K562 (cell line): ENCODE data around the gene NCAPD2. TPM values are rescaled to one million over a fixed set of nuclear protein-coding genes. Genes with fewer than 3 reads are reported as not detected.
A peak's percentile ranks its signal among the peaks of the same experiment; 100 is the strongest.

Experiments used
- CEBPG ChIP-seq, 3 experiments: fragments of 200-800 bp in 1 of 3; sonication (Bioruptor generic) in 1 of 3; sonication (generic) in 1 of 3; formaldehyde crosslinking in 1 of 3; IDR thresholded peaks in 2 of 3; conservative IDR thresholded peaks in 1 of 3; 2 replicates each; pipeline versions ENCODE4 v1.6.1 to v1.8.0; 2016 to 2022; ENCODE audit warnings: missing compliant biosample characterization in 2 of 3, missing genetic modification characterization in 2 of 3, mild to moderate bottlenecking in 1 of 3, missing genetic modification reagents in 1 of 3
- CHD2 ChIP-seq: IDR thresholded peaks from 2 replicates; pipeline ENCODE4 v1.6.1; 2011; ENCODE audit warnings: low read depth, low read length
- FIP1L1 ChIP-seq: fragments of 200-400 bp; formaldehyde crosslinking; IDR thresholded peaks from 2 replicates; pipeline ENCODE4 v1.6.1; 2018; ENCODE audit warnings: mild to moderate bottlenecking, low read depth, low read length; ENCODE audit not compliant: poor library complexity, severe bottlenecking
- MNT ChIP-seq, 2 experiments: fragments of 450-650 bp; conservative IDR thresholded peaks; 2 replicates each; pipeline ENCODE4 v1.6.1; 2017; ENCODE audit warnings: mild to moderate bottlenecking in 2 of 2, moderate library complexity in 2 of 2
- MTA3 ChIP-seq: fragments of 450-650 bp; formaldehyde crosslinking; IDR thresholded peaks from 2 replicates; pipeline ENCODE4 v1.6.1; 2017; ENCODE audit warnings: mild to moderate bottlenecking, borderline replicate concordance
- NKRF ChIP-seq: fragments of 450-650 bp; IDR thresholded peaks from 2 replicates; pipeline ENCODE4 v1.6.1; 2016; ENCODE audit warnings: borderline replicate concordance
- SIN3A ChIP-seq, 2 experiments: fragments of 150-350 bp in 1 of 2; IDR thresholded peaks; 2 replicates each; pipeline ENCODE4 v1.6.1; 2011 to 2016; ENCODE audit warnings: borderline replicate concordance in 2 of 2, low read depth in 2 of 2, low read length in 2 of 2, mild to moderate bottlenecking in 2 of 2, moderate library complexity in 2 of 2; ENCODE audit not compliant: control insufficient read depth in 1 of 2
- TEAD1 ChIP-seq, 2 experiments: fragments of 450-650 bp in 1 of 2; sonication (generic) in 1 of 2; formaldehyde crosslinking; IDR thresholded peaks; 2 replicates each; pipeline versions ENCODE4 v1.4.0 to v1.8.0; 2020 to 2022; ENCODE audit warnings: mild to moderate bottlenecking in 2 of 2, missing genetic modification reagents in 1 of 2
- ZFP1 ChIP-seq: fragments of 450-650 bp; formaldehyde crosslinking; IDR thresholded peaks from 2 replicates; pipeline ENCODE4 v1.4.0; 2020; ENCODE audit warnings: mild to moderate bottlenecking, mixed read lengths
- ZNF121 ChIP-seq: sonication (generic); formaldehyde crosslinking; conservative IDR thresholded peaks from 2 replicates; pipeline ENCODE4 v1.8.0; 2022; ENCODE audit warnings: missing genetic modification reagents
- ZNF609 ChIP-seq: sonication (generic); formaldehyde crosslinking; IDR thresholded peaks from 2 replicates; pipeline ENCODE4 v1.8.1; 2023; ENCODE audit warnings: missing genetic modification reagents, mild to moderate bottlenecking, borderline replicate concordance
- polyA plus RNA-seq, 8 experiments: library from polyadenylated mRNA; depleted of rRNA in 4 of 8; stranded (reverse) in 5 of 8; unstranded in 3 of 8; fragments of >200 nt; fragmentation: Nextera tagmentation in 2 of 8; fragmentation: Illumina TruSeq in 1 of 8; extraction: Ambion mirVana in 2 of 8; extraction: Trizol in 1 of 8; gene quantifications; 2 replicates each; pipeline versions ENCODE4 v1.2.1 to v1.2.3, GENCODE V29; 2011 to 2014; ENCODE audit warnings: inconsistent platforms in 1 of 8, missing spikeins in 1 of 8
- total RNA-seq, 7 experiments: library from RNA; depleted of rRNA in 6 of 7; stranded (reverse); fragments of >200 nt in 6 of 7; fragmentation: Illumina TruSeq in 2 of 7; extraction: Trizol in 2 of 7; gene quantifications; 2 replicates each; pipeline versions ENCODE4 v1.2.1 to v1.2.3, GENCODE V29; 2011 to 2021; ENCODE audit warnings: low replicate concordance in 1 of 7
- TF ChIP-seq, protein P1 (sequence below): fragments of 450-650 bp; IDR thresholded peaks from 2 replicates; pipeline ENCODE4 v1.6.1; 2016
- TF ChIP-seq, protein P2 (sequence below), 2 experiments: fragments of 450-650 bp in 1 of 2; sonication (generic) in 1 of 2; formaldehyde crosslinking in 1 of 2; IDR thresholded peaks in 1 of 2; conservative IDR thresholded peaks in 1 of 2; 2 replicates each; pipeline versions ENCODE4 v1.6.1 to v1.8.1; 2016 to 2023; ENCODE audit warnings: mild to moderate bottlenecking in 2 of 2, moderate library complexity in 2 of 2, inconsistent platforms in 1 of 2, missing genetic modification reagents in 1 of 2

NCAPD2 gene
- total and polyA plus RNA-seq, 9 of the 15 experiments (the other 6 are each of a cell fraction or from before 2014, with no cell fraction given): 16.9 to 93.7 (median 68.3) TPM

- TF ChIP-seq CHD2: peak; percentile 52; the same call in 1 of the 2 replicates
- TF ChIP-seq FIP1L1: peak; percentile 75
- TF ChIP-seq ZFP1: no peak
- no peak for TF ChIP-seq ZNF609 (CRISPR knock-in tag)
- TF ChIP-seq MNT (conservative IDR thresholded peaks at IDR 0.05): peak in 1 of 2 experiments; percentile 45; a peak in 2 of 4 replicates
- TF ChIP-seq TEAD1 (CRISPR knock-in tag; IDR thresholded peaks at IDR 0.05): 0 out of 4 replicates have a peak, but pooled peaks of 1 of the 2 experiments have one; percentile 50
- TF ChIP-seq, protein P1, sequence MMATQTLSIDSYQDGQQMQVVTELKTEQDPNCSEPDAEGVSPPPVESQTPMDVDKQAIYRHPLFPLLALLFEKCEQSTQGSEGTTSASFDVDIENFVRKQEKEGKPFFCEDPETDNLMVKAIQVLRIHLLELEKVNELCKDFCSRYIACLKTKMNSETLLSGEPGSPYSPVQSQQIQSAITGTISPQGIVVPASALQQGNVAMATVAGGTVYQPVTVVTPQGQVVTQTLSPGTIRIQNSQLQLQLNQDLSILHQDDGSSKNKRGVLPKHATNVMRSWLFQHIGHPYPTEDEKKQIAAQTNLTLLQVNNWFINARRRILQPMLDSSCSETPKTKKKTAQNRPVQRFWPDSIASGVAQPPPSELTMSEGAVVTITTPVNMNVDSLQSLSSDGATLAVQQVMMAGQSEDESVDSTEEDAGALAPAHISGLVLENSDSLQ: peak; percentile 98
- TF ChIP-seq SIN3A (IDR thresholded peaks at IDR 0.05; ENCODE audit: borderline replicate concordance in 2 of 2, control insufficient read depth in 1 of 2, low read depth in 2 of 2, low read length in 2 of 2): peak in 1 of 2 experiments; percentile 42; a peak in 1 of 4 replicates
- TF ChIP-seq, protein P2, sequence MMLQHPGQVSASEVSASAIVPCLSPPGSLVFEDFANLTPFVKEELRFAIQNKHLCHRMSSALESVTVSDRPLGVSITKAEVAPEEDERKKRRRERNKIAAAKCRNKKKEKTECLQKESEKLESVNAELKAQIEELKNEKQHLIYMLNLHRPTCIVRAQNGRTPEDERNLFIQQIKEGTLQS (IDR thresholded peaks at IDR 0.05): no peak
- TF ChIP-seq, protein P2 (CRISPR knock-in tag; conservative IDR thresholded peaks at IDR 0.05): no peak
- TF ChIP-seq CEBPG (CRISPR knock-in tag; IDR thresholded peaks at IDR 0.05): peak; percentile 73
- TF ChIP-seq CEBPG (tag; conservative IDR thresholded peaks at IDR 0.05 in 1 of 2, IDR thresholded peaks at IDR 0.05 in 1 of 2): peak in 1 of 2 experiments; percentile 85; a peak in 2 of 4 replicates
- no peak for TF ChIP-seq ZNF121 (CRISPR knock-in tag)
- peak; percentile 40; the same call in 1 of the 2 replicates for TF ChIP-seq NKRF
- TF ChIP-seq MTA3: peak; percentile 95
Observed at GRCh38 chr12:6470375-6471163, 23.3 kb upstream of the NCAPD2 start, which contains the start of gene VAMP1 (continued).
